GM12878 (cell line): ENCODE data around the gene COL28A1. TPM values are rescaled to one million over a fixed set of nuclear protein-coding genes. Genes with fewer than 3 reads are reported as not detected.

ENCODE experiments used
- ATAC-seq: fragments of 200-7000 bp; cut with Tn5 transposase; 3 replicates; pipeline ENCODE4 v1.9.1; 2020; ENCODE audit warnings: mild to moderate bottlenecking, moderate library complexity
- BruUV-seq: library from RNA; stranded (reverse); fragments of 400-500 nt; replicated peaks from 2 replicates; lab custom pipeline; 2021; lab: Mats Ljungman, UMichigan
- CTCF ChIA-PET: fragments of 300-600 bp; sonication (Branson Sonifier 250); formaldehyde crosslinking; extraction: SDS; loops from one replicate; lab custom pipeline; 2021; ENCODE audit warnings: inconsistent platforms; lab: Yijun Ruan, JAX
- POLR2A ChIA-PET: fragments of 350-600 bp; formaldehyde crosslinking; extraction: SDS; loops from one replicate; lab custom pipeline; 2021; ENCODE audit warnings: inconsistent platforms; lab: Charles Lee
- RAD21 ChIA-PET: fragments of 300-600 bp; sonication (Branson Sonifier 250); formaldehyde crosslinking; loops from one replicate; lab custom pipeline; 2023; ENCODE audit warnings: antibody characterized with exemption; ENCODE audit not compliant: unreplicated experiment; lab: Charles Lee
- SMC1A ChIA-PET: fragments of 300-600 bp; sonication (Branson Sonifier 250); formaldehyde crosslinking; loops from one replicate; lab custom pipeline; 2023; ENCODE audit not compliant: unreplicated experiment, uncharacterized antibody; lab: Charles Lee
- DNase-seq: peaks from one replicate; pipeline ENCODE4 v3.0.0-alpha.2; 2011; ENCODE audit warnings: low read depth, low spot score
- FAIRE-seq: peaks from 3 replicates; lab custom pipeline; 2011; peaks lifted over from hg19 to GRCh38; lab: Jason Lieb, UNC
- H2AFZ ChIP-seq: 2 replicates; pipeline ENCODE4 v1.6.0; 2011; ENCODE audit warnings: low read depth, low read length, control low read depth; ENCODE audit not compliant: control insufficient read depth
- H3K27ac ChIP-seq: 2 replicates; pipeline ENCODE4 v1.5.1; 2011; ENCODE audit warnings: control low read depth; ENCODE audit not compliant: control insufficient read depth, insufficient read depth
- H3K27me3 ChIP-seq, 2 experiments: replicated peaks in 1 of 2; 2 replicates each; pipeline versions ENCODE4 v1.6.0 to v1.6.1; 2011; ENCODE audit warnings: low read length in 1 of 2; ENCODE audit not compliant: control insufficient read depth in 2 of 2, insufficient read depth in 2 of 2
- H3K36me3 ChIP-seq, 2 experiments: 2 replicates each; pipeline ENCODE4 v1.5.1; 2011; ENCODE audit warnings: low read length in 1 of 2; ENCODE audit not compliant: control insufficient read depth in 2 of 2, insufficient read depth in 2 of 2
- H3K4me1 ChIP-seq: 2 replicates; pipeline ENCODE4 v1.6.1; 2011; ENCODE audit warnings: mild to moderate bottlenecking, low read length, moderate library complexity, mixed read lengths; ENCODE audit not compliant: control insufficient read depth, insufficient read depth
- H3K4me2 ChIP-seq: 2 replicates; pipeline ENCODE4 v1.6.0; 2011; ENCODE audit warnings: control low read depth; ENCODE audit not compliant: control insufficient read depth, insufficient read depth
- H3K4me3 ChIP-seq: fragments of 200-600 bp; sonication (generic); 2 replicates; pipeline ENCODE4 v1.5.1; 2016
- H3K79me2 ChIP-seq: 2 replicates; pipeline ENCODE4 v1.6.0; 2011; ENCODE audit warnings: low read length; ENCODE audit not compliant: control insufficient read depth, insufficient read depth
- H3K9ac ChIP-seq: 2 replicates; pipeline ENCODE4 v1.8.0; 2011; ENCODE audit warnings: low read length, control low read depth, mixed read lengths; ENCODE audit not compliant: control insufficient read depth, insufficient read depth
- H3K9me3 ChIP-seq: replicated peaks from 3 replicates; pipeline ENCODE4 v1.5.1; 2011; ENCODE audit warnings: mild to moderate bottlenecking, low read length; ENCODE audit not compliant: control insufficient read depth, insufficient read depth
- H4K20me1 ChIP-seq: 2 replicates; pipeline ENCODE4 v1.6.0; 2011; ENCODE audit not compliant: control insufficient read depth, insufficient read depth
- BCL11A ChIP-seq: IDR thresholded peaks from 2 replicates; pipeline ENCODE4 v1.6.1; 2011; ENCODE audit warnings: low read depth, low read length
- CBX3 ChIP-seq: fragments of 200-600 bp; sonication (generic); IDR thresholded peaks from 2 replicates; pipeline ENCODE4 v1.6.1; 2016; ENCODE audit warnings: low read depth, borderline replicate concordance
- HSF1 ChIP-seq: fragments of 150-350 bp; IDR thresholded peaks from 2 replicates; pipeline ENCODE4 v1.6.1; 2014; ENCODE audit warnings: mild to moderate bottlenecking, low read depth, low read length
- KDM1A ChIP-seq: fragments of 200-600 bp; sonication (generic); IDR thresholded peaks from 2 replicates; pipeline ENCODE4 v1.6.1; 2016; ENCODE audit warnings: borderline replicate concordance
- LARP7 ChIP-seq: fragments of 450-650 bp; IDR thresholded peaks from 2 replicates; pipeline ENCODE4 v1.6.1; 2017; ENCODE audit warnings: mild to moderate bottlenecking
- NFIC ChIP-seq: IDR thresholded peaks from 2 replicates; pipeline ENCODE4 v1.6.1; 2012; ENCODE audit warnings: low read depth, mild to moderate bottlenecking, inconsistent platforms, low read length, moderate library complexity
- NR2F1 ChIP-seq: fragments of 450-650 bp; conservative IDR thresholded peaks from 2 replicates; pipeline ENCODE4 v1.6.1; 2017; ENCODE audit warnings: mild to moderate bottlenecking
- RBBP5 ChIP-seq: fragments of 200-600 bp; sonication (generic); conservative IDR thresholded peaks from 2 replicates; pipeline ENCODE4 v1.6.1; 2016
- RELA ChIP-seq: fragments of 450-650 bp; IDR thresholded peaks from 2 replicates; pipeline ENCODE4 v1.8.0; 2014; ENCODE audit warnings: borderline replicate concordance; ENCODE audit not compliant: partially characterized antibody
- RELB ChIP-seq: fragments of 450-650 bp; IDR thresholded peaks from 2 replicates; pipeline ENCODE4 v1.6.1; 2017; ENCODE audit warnings: low read depth, mild to moderate bottlenecking, moderate library complexity
- SIX5 ChIP-seq: IDR thresholded peaks from 2 replicates; pipeline ENCODE4 v1.6.1; 2011; ENCODE audit warnings: mild to moderate bottlenecking, low read depth, low read length, moderate library complexity; ENCODE audit not compliant: severe bottlenecking
- SREBF2 ChIP-seq: IDR thresholded peaks from 2 replicates; pipeline ENCODE4 v1.6.1; 2012; ENCODE audit warnings: mild to moderate bottlenecking, low read length
- TCF7 ChIP-seq: IDR thresholded peaks from 2 replicates; pipeline ENCODE4 v1.6.1; 2014; ENCODE audit warnings: antibody characterized with exemption, borderline replicate concordance
- YY1 ChIP-seq: IDR thresholded peaks from 2 replicates; pipeline ENCODE4 v1.6.1; 2011; ENCODE audit warnings: low read depth, mild to moderate bottlenecking, low read length
- ZNF207 ChIP-seq: fragments of 450-650 bp; IDR thresholded peaks from 2 replicates; pipeline ENCODE4 v1.6.1; 2014; ENCODE audit warnings: antibody characterized with exemption, mild to moderate bottlenecking, borderline replicate concordance
- ZNF24 ChIP-seq: fragments of 450-650 bp; IDR thresholded peaks from 2 replicates; pipeline ENCODE4 v1.6.1; 2017; ENCODE audit warnings: antibody characterized with exemption, mild to moderate bottlenecking
- WGBS: methylation state at CpG from one replicate; pipeline ENCODE4 v1.1.6; 2016; ENCODE audit warnings: low lambda C conversion rate; ENCODE audit not compliant: insufficient replicate concordance, insufficient coverage; ENCODE audit errors: missing lambda C conversion rate; 5-methylcytosine and 5-hydroxymethylcytosine counted together
- in situ Hi-C: fragments of 300-500 bp; cut with MboI; formaldehyde crosslinking; loops from 9 replicates; pipeline ENCODE4 v1.14.3; 2018; ENCODE audit warnings: mixed read lengths
- intact Hi-C: fragments of 100-400 bp; cut with micrococcal nuclease; formaldehyde crosslinking; loops from one replicate; pipeline ENCODE4 v1.14.2; 2022; ENCODE audit not compliant: unreplicated experiment
- polyA plus RNA-seq, 11 experiments: library from polyadenylated mRNA; depleted of rRNA in 4 of 11; unstranded in 6 of 11; stranded (reverse) in 5 of 11; fragments of >200 nt; fragmentation: Nextera tagmentation in 4 of 11; fragmentation: Illumina TruSeq in 1 of 11; extraction: Ambion mirVana in 4 of 11; extraction: Trizol in 1 of 11; gene quantifications; 1 replicate in 1 of 11; 2 replicates in 10 of 11; pipeline versions ENCODE4 v1.2.1 to v1.2.3, GENCODE V29; 2011 to 2016; ENCODE audit warnings: inconsistent platforms in 2 of 11, missing spikeins in 2 of 11, low read depth in 1 of 11
- total RNA-seq, 4 experiments: library from RNA; depleted of rRNA in 3 of 4; stranded (reverse); fragments of >200 nt in 3 of 4; fragmentation: Illumina TruSeq in 1 of 4; extraction: Trizol in 1 of 4; gene quantifications; 2 replicates each; pipeline versions ENCODE4 v1.2.1 to v1.2.3, GENCODE V29; 2013 to 2021
- TF ChIP-seq, protein P1 (sequence below): fragments of 450-650 bp; IDR thresholded peaks from 2 replicates; pipeline ENCODE4 v1.6.1; 2018; ENCODE audit warnings: mild to moderate bottlenecking, low read depth, moderate library complexity; ENCODE audit not compliant: partially characterized antibody
- TF ChIP-seq, protein P2 (sequence below): IDR thresholded peaks from 2 replicates; pipeline ENCODE4 v1.6.1; 2012; ENCODE audit warnings: low read depth, low read length, improper control_type of control experiment

The COL28A1 gene
- total and polyA plus RNA-seq, 10 of the 15 experiments (the other 5 are each of a cell fraction or from before 2014, with no cell fraction given), result 0.05 to 0.22 TPM; not detected in 8

GRCh38 chr7:7504910-7505704 lies 30.6 kb downstream of the COL28A1 start:
- Histone ChIP-seq H4K20me1 (no peaks in the 10 kb centered on the region), H3K27me3 (no peaks in the 10 kb centered on the region), H3K79me2 (no peaks in the 10 kb centered on the region), H3K4me2 (no peak overlapping the region), H3K9me3 (no peaks in the 10 kb centered on the region), H2AFZ (no peak overlapping the region), H3K27ac (no peak overlapping the region), H3K36me3 (no peaks in the 10 kb centered on the region), H3K4me1 (no peaks in the 10 kb centered on the region), H3K4me3 (no peak overlapping the region), H3K9ac (no peak overlapping the region)
- in situ Hi-C loops (no loop called here), intact Hi-C loops (no loop called here)
- ChIA-PET POLR2A (no interaction called here), RAD21 (no interaction called here), CTCF (interaction anchor here (0.9 kb wide), 1 partner anchor 402 kb away, joined by 4 read pairs; no protein-coding TSS in a partner anchor), SMC1A (no interaction called here)
- no peak for DNase-seq
- FAIRE-seq, result no peak
- BruUV-seq, result no TSS peak
- no peak for ATAC-seq
- 6% methylated on average over 3 of the region's 3 CpGs for WGBS
- TF ChIP-seq NR2F1 (no peak), ZNF24 (no peak), YY1 (no peak), NFIC (no peak), SREBF2 (no peak), CBX3 (no peak), HSF1 (no peak), KDM1A (no peak), TCF7 (no peak), RBBP5 (no peak), RELA (no peak), BCL11A (no peak), RELB (no peak), ZNF207 (no peak), LARP7 (no peak), SIX5 (no peak)
- TF ChIP-seq, protein P1, sequence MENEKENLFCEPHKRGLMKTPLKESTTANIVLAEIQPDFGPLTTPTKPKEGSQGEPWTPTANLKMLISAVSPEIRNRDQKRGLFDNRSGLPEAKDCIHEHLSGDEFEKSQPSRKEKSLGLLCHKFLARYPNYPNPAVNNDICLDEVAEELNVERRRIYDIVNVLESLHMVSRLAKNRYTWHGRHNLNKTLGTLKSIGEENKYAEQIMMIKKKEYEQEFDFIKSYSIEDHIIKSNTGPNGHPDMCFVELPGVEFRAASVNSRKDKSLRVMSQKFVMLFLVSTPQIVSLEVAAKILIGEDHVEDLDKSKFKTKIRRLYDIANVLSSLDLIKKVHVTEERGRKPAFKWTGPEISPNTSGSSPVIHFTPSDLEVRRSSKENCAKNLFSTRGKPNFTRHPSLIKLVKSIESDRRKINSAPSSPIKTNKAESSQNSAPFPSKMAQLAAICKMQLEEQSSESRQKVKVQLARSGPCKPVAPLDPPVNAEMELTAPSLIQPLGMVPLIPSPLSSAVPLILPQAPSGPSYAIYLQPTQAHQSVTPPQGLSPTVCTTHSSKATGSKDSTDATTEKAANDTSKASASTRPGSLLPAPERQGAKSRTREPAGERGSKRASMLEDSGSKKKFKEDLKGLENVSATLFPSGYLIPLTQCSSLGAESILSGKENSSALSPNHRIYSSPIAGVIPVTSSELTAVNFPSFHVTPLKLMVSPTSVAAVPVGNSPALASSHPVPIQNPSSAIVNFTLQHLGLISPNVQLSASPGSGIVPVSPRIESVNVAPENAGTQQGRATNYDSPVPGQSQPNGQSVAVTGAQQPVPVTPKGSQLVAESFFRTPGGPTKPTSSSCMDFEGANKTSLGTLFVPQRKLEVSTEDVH, result no peak
- TF ChIP-seq, protein P2, sequence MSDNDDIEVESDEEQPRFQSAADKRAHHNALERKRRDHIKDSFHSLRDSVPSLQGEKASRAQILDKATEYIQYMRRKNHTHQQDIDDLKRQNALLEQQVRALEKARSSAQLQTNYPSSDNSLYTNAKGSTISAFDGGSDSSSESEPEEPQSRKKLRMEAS, result no peak
